ENCODE measurements around the gene HSPA1A. TPM values are rescaled to one million over a fixed set of nuclear protein-coding genes. Genes with fewer than 3 reads are reported as not detected.

The HSPA1A gene
- total RNA-seq: 100 to 1,000 TPM in 5 of 6 donors, 10 to 100 TPM in 1; 80.7 to 236 (median 144) TPM

DNA sequence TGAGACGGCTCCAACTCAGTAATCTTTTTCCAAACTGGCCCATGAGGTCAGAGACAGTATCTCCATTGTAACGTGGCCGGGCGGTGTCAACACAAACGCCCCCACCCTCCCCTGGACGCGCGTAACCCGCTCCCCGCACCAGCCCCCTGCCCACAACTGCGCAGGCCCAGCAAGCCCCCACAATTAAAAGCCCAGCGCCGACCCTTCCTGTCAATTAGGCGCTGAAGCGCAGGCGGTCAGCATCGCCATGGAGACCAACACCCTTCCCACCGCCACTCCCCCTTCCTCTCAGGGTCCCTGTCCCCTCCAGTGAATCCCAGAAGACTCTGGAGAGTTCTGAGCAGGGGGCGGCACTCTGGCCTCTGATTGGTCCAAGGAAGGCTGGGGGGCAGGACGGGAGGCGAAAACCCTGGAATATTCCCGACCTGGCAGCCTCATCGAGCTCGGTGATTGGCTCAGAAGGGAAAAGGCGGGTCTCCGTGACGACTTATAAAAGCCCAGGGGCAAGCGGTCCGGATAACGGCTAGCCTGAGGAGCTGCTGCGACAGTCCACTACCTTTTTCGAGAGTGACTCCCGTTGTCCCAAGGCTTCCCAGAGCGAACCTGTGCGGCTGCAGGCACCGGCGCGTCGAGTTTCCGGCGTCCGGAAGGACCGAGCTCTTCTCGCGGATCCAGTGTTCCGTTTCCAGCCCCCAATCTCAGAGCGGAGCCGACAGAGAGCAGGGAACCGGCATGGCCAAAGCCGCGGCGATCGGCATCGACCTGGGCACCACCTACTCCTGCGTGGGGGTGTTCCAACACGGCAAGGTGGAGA, at the start of gene HSPA1A, which contains the start of gene HSPA1L:
Gene HSPA1A, plus strand, starts transcription at position 519 of the 814 bp plus-strand sequence. Its CDS starts 214 bp downstream, at position 733.
Gene HSPA1L, minus strand, starts transcription at position 259 of the 814 bp plus-strand sequence. CDS start 3,311 bp downstream, outside the sequence.
- WGBS, 2 donors: 2 to 7% methylated on average over 6 to 37 of the region's 56 CpGs
- Histone ChIP-seq H3K4me3 (peak within 1 kb of the TSS; percentile 39 to 73 (median 48)), H3K27me3 (no peaks in the 10 kb centered on the region), H3K9me3 (no peaks in the 10 kb centered on the region), H3K36me3 (no peaks in the 10 kb centered on the region), H3K27ac (peak within 1 kb of the TSS; percentile 93 to 100 (median 97)), H3K4me1 (peaks cover 37 to 44% (median 40%) of the 10 kb centered on the region in 4 donors)
- TF ChIP-seq, protein P1, sequence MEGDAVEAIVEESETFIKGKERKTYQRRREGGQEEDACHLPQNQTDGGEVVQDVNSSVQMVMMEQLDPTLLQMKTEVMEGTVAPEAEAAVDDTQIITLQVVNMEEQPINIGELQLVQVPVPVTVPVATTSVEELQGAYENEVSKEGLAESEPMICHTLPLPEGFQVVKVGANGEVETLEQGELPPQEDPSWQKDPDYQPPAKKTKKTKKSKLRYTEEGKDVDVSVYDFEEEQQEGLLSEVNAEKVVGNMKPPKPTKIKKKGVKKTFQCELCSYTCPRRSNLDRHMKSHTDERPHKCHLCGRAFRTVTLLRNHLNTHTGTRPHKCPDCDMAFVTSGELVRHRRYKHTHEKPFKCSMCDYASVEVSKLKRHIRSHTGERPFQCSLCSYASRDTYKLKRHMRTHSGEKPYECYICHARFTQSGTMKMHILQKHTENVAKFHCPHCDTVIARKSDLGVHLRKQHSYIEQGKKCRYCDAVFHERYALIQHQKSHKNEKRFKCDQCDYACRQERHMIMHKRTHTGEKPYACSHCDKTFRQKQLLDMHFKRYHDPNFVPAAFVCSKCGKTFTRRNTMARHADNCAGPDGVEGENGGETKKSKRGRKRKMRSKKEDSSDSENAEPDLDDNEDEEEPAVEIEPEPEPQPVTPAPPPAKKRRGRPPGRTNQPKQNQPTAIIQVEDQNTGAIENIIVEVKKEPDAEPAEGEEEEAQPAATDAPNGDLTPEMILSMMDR (IDR thresholded peaks at IDR 0.05): peak in 1 of 6 experiments; percentile 13
- TF ChIP-seq POLR2A (IDR thresholded peaks at IDR 0.05) (peak; percentile 98 to 100 (median 100)), POLR2AphosphoS5 (IDR thresholded peaks at IDR 0.05) (peak; percentile 99 to 100), EP300 (IDR thresholded peaks at IDR 0.05) (peak in 1 of 4 donors; percentile 37)
- ATAC-seq (ENCODE audit: low FRiP score in 2 of 2) (peak; percentile 92 to 94), DNase-seq (peak; percentile 90 to 94)

DNA sequence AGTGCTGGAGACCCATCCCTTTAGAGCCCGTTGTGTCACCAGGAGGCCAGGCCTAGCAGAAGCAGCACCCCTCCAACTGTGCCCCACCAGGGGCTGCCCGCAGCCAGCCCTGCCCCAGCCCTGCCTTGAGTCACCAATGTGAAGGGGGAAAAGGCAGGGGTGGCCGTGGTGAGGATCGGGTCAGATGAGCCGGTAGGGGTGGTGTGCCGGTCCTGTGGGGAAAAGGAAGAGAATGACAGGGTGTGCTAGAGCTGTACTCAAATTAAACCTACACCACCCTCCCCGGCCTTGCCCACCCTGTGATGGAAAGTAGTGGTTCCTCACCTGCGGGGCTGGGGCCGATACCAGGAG, 49.8 kb upstream of the HSPA1A start:
- ATAC-seq (ENCODE audit: low FRiP score in 2 of 2) (no peak), DNase-seq (peak in 1 of 2 donors; percentile 63)
- Histone ChIP-seq H3K4me1 (peaks cover 0 to 9% (median 7%) of the 10 kb centered on the region in 4 donors), H3K9me3 (no peaks in the 10 kb centered on the region), H3K27me3 (no peaks in the 10 kb centered on the region), H3K36me3 (no peaks in the 10 kb centered on the region), H3K4me3 (no peak overlapping the region), H3K27ac (no peak overlapping the region)
- TF ChIP-seq, protein P1 (IDR thresholded peaks at IDR 0.05): no peak
- TF ChIP-seq POLR2AphosphoS5 (IDR thresholded peaks at IDR 0.05): no peak
- TF ChIP-seq POLR2A (IDR thresholded peaks at IDR 0.05): no peak
- TF ChIP-seq EP300 (IDR thresholded peaks at IDR 0.05): no peak
- WGBS, 2 donors: 73 to 83% methylated on average over 9 of the region's 9 CpGs

DNA sequence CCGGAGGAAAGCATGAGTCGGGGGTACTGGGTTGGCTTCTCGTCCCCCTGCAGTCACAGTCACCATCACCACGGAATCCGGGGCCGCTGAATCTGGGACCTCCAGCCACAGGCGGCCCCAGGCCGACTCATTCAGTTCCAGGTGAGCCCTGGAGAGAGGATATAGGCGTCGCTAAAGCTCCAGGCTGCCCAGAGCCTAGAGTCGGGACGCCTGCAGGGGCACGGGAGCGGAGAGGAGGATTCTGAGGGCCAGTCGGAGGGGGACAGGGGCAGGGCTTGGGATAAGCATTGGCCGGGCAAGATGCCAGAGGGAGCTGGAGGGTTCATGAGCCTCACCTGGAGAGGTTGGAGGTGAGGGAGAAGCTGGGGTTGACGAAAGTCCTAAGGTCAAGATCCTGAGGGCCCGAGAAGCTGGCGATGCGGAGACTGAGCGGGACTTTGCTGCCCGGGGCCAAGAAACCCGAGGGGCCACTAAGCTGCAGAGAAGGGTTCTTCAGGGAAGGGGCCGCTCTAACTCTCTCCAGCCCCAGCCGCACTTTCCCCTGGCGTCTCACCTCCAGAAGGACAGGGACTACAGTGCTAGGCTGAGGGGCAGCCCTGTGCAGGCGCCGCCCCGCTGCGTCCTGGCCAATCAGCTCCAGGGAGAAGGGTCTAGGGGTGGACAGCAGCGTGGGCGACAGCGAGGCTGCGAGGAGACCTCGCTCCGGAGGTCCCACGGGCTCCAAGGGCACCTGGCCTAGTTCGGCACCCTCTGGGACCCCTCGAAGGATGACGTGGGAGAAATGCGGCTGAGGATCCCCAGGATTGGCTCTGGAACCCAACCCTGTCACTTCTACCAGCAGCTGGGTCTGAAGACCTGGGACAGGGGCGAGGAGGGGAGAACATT, 49.2 kb upstream of the HSPA1A start:
- Histone ChIP-seq H3K36me3 (no peaks in the 10 kb centered on the region), H3K4me3 (peak overlapping the region in 2 of 4 donors; percentile 9 to 18), H3K27ac (no peak overlapping the region), H3K9me3 (no peaks in the 10 kb centered on the region), H3K27me3 (no peaks in the 10 kb centered on the region), H3K4me1 (peaks cover 0 to 9% (median 7%) of the 10 kb centered on the region in 4 donors)
- WGBS, 2 donors: 56 to 69% methylated on average over 35 to 42 of the region's 42 CpGs
- DNase-seq (peak in 1 of 2 donors; percentile 84), ATAC-seq (ENCODE audit: low FRiP score in 2 of 2) (peak in 1 of 2 donors; percentile 58)
- TF ChIP-seq EP300 (IDR thresholded peaks at IDR 0.05) (no peak), POLR2AphosphoS5 (IDR thresholded peaks at IDR 0.05) (no peak), POLR2A (IDR thresholded peaks at IDR 0.05) (no peak)
- TF ChIP-seq, protein P1 (IDR thresholded peaks at IDR 0.05): no peak

DNA sequence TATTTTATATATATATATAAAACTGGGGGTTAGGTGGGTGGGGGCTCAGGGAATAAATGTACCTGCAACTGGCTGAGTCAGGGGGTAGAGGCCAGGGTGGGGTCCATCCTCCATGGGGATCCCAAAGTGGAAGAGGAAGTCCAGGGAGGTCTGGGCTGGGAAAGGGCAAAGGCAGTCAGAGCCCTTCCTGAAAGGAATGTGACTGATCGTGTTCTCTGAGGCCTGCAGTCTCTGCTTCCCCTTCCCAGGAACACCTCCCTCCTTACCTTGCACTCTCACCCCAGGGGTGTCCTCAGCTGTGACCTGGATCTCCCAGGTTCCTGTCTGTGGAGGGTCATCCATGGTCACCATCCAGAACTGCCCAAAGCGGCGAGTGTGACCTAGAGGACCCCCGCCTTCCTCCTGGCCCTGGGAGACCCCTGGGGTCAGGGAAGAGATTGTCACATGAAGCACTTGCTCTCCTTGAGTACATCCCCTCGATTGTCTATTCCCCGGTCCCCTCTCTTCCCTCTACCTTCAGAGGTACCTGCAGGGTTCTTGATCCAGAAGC, 48.2 kb upstream of the HSPA1A start:
- 81 to 83% methylated on average over 6 of the region's 6 CpGs for WGBS, 2 donors
- no peaks in the 10 kb centered on the region for H3K9me3 ChIP-seq
- H3K36me3 ChIP-seq: no peaks in the 10 kb centered on the region
- no peaks in the 10 kb centered on the region for H3K27me3 ChIP-seq
- H3K4me1 ChIP-seq: peaks cover 0 to 9% (median 7%) of the 10 kb centered on the region in 4 donors
- DNase-seq (no peak), ATAC-seq (ENCODE audit: low FRiP score in 2 of 2) (no peak)
- TF ChIP-seq, protein P1 (IDR thresholded peaks at IDR 0.05): no peak
- no peak for TF ChIP-seq POLR2AphosphoS5 (IDR thresholded peaks at IDR 0.05)
- TF ChIP-seq POLR2A (IDR thresholded peaks at IDR 0.05): no peak
- TF ChIP-seq EP300 (IDR thresholded peaks at IDR 0.05): no peak
- no peak overlapping the region for H3K27ac ChIP-seq
- H3K4me3 ChIP-seq: no peak overlapping the region
